Measurements from ENCODE around the gene SPEN.
A peak's percentile ranks its signal among the peaks of the same experiment; 100 is the strongest.
"Not testable (repeated sequence)": the region's sequence is repeated elsewhere in the genome, so short reads cannot be mapped to it uniquely, and the experiment has no call there.

The SPEN gene

GRCh38 chr1:15847100-15847892 lies at the start of gene SPEN:
TSS of gene SPEN (plus strand) at chr1:15847707. CDS start at chr1:15848068, 361 bp downstream.
- peak; percentile 98 for DNase-seq

- DNase-seq: no peak
Observed at GRCh38 chr1:15799004-15799867, 48.3 kb upstream of the SPEN start.

GRCh38 chr1:15799928-15800835 lies 47.3 kb upstream of the SPEN start:
- no peak for DNase-seq

- DNase-seq: no peak
Observed at GRCh38 chr1:15802234-15802965, 45.1 kb upstream of the SPEN start.

- DNase-seq: peak; percentile 15 to 31
Observed at GRCh38 chr1:15803380-15803779, 44.1 kb upstream of the SPEN start.

GRCh38 chr1:15804060-15804459 lies 43.4 kb upstream of the SPEN start:
- DNase-seq: no peak

- no peak for DNase-seq
Observed at GRCh38 chr1:15807121-15807520, 40.4 kb upstream of the SPEN start.

- not testable (repeated sequence) for DNase-seq
Observed at GRCh38 chr1:15807549-15807948, 40.0 kb upstream of the SPEN start, which contains the start of gene UQCRHL. TSS of gene UQCRHL (minus strand) at chr1:15807649. CDS start at chr1:15807649, 0 bp downstream.

- DNase-seq: no peak
Observed at GRCh38 chr1:15808955-15809354, 38.6 kb upstream of the SPEN start.

- DNase-seq: no peak
Observed at GRCh38 chr1:15810073-15810472, 37.4 kb upstream of the SPEN start.

GRCh38 chr1:15816674-15817073 lies 30.8 kb upstream of the SPEN start:
- DNase-seq: no peak

- no peak for DNase-seq
Observed at GRCh38 chr1:15820478-15820877, 27.0 kb upstream of the SPEN start.

- no peak for DNase-seq
Observed at GRCh38 chr1:15825800-15826199, 21.7 kb upstream of the SPEN start.

- DNase-seq: no peak
Observed at GRCh38 chr1:15826810-15827507, 20.5 kb upstream of the SPEN start.

GRCh38 chr1:15827567-15827966 lies 19.9 kb upstream of the SPEN start:
- DNase-seq: not testable (repeated sequence)

- DNase-seq: not testable (repeated sequence)
Observed at GRCh38 chr1:15828931-15829330, 18.6 kb upstream of the SPEN start.

- no peak for DNase-seq
Observed at GRCh38 chr1:15830258-15830657, 17.2 kb upstream of the SPEN start.

- peak; percentile 59 to 67 for DNase-seq
Observed at GRCh38 chr1:15833069-15833679, 14.3 kb upstream of the SPEN start.

- DNase-seq: no peak
Observed at GRCh38 chr1:15833842-15834405, 13.6 kb upstream of the SPEN start.

- DNase-seq: peak; percentile 90
Observed at GRCh38 chr1:15834406-15835204, 12.9 kb upstream of the SPEN start.
